Smooth muscle cell of the brain vasculature (primary cell): ENCODE data around the gene CASP10.

Experiments used
- DNase-seq: peaks from one replicate; pipeline ENCODE4 v3.0.0-alpha.2; 2012; ENCODE audit warnings: low read depth, low spot score

The CASP10 gene

GRCh38 chr2:201258666-201259615, 76.0 kb downstream of the CASP10 start:
- DNase-seq: no peak

GRCh38 chr2:201260302-201260800, 77.4 kb downstream of the CASP10 start, which contains the start of gene CASP8:
TSS of gene CASP8 (plus strand) at chr2:201260536. CDS start at chr2:201266487, 5,951 bp downstream.
- DNase-seq: no peak

GRCh38 chr2:201261471-201261870, 78.5 kb downstream of the CASP10 start:
- no peak for DNase-seq

GRCh38 chr2:201261906-201262305, 79.0 kb downstream of the CASP10 start:
- no peak for DNase-seq

GRCh38 chr2:201262718-201263117, 79.8 kb downstream of the CASP10 start:
- DNase-seq: no peak

- no peak for DNase-seq
Measured at GRCh38 chr2:201263779-201264178, 80.8 kb downstream of the CASP10 start.

GRCh38 chr2:201264472-201265173, 81.7 kb downstream of the CASP10 start:
- no peak for DNase-seq

- DNase-seq: no peak
Measured at GRCh38 chr2:201266629-201267028, 83.7 kb downstream of the CASP10 start.

- DNase-seq: no peak
Measured at GRCh38 chr2:201267278-201268030, 84.5 kb downstream of the CASP10 start.

GRCh38 chr2:201269764-201270163, 86.8 kb downstream of the CASP10 start:
- DNase-seq: no peak

- DNase-seq: no peak
Measured at GRCh38 chr2:201270293-201271001, 87.5 kb downstream of the CASP10 start.

GRCh38 chr2:201271917-201272316, 89.0 kb downstream of the CASP10 start:
- DNase-seq: no peak

- no peak for DNase-seq
Measured at GRCh38 chr2:201273330-201273983, 90.5 kb downstream of the CASP10 start.

- no peak for DNase-seq
Measured at GRCh38 chr2:201275069-201275468, 92.1 kb downstream of the CASP10 start.

GRCh38 chr2:201275990-201276389, 93.0 kb downstream of the CASP10 start:
- no peak for DNase-seq

- no peak for DNase-seq
Measured at GRCh38 chr2:201276511-201276910, 93.6 kb downstream of the CASP10 start.
